Esophagus muscularis mucosa (tissue), 4 donors: ENCODE measurements around the gene HSCB.

Experiments used
- CTCF ChIP-seq, 3 experiments: fragments of 200-600 bp in 2 of 3; fragments of 450-650 bp in 1 of 3; sonication (generic) in 2 of 3; IDR thresholded peaks; one replicate each; pipeline ENCODE4 v1.5.1; 2017 to 2019; ENCODE audit warnings: antibody characterized with exemption in 3 of 3, mild to moderate bottlenecking in 2 of 3, moderate library complexity in 1 of 3
- EP300 ChIP-seq: sonication (generic); formaldehyde crosslinking; IDR thresholded peaks from one replicate; pipeline ENCODE4 v1.6.1; 2017; ENCODE audit warnings: antibody characterized with exemption
- POLR2A ChIP-seq: fragments of 450-650 bp; IDR thresholded peaks from one replicate; pipeline ENCODE4 v1.6.1; 2017; ENCODE audit warnings: antibody characterized with exemption, moderate library complexity, mild to moderate bottlenecking, low read depth
- POLR2AphosphoS5 ChIP-seq, 2 donors: sonication (generic); formaldehyde crosslinking; IDR thresholded peaks; one replicate each; pipeline ENCODE4 v1.6.1; 2017; ENCODE audit warnings: antibody characterized with exemption in 2 of 2

GRCh38 chr22:28783786-28784671 lies 42.2 kb downstream of the HSCB start:
- TF ChIP-seq CTCF (IDR thresholded peaks at IDR 0.05) (no peak), POLR2AphosphoS5 (IDR thresholded peaks at IDR 0.05) (no peak), POLR2A (no peak), EP300 (no peak)
